ENCODE measurements around the gene IFI27L1. TPM values are rescaled to one million over a fixed set of nuclear protein-coding genes. Genes with fewer than 3 reads are reported as not detected.

Gene IFI27L1
- total RNA-seq, 2 donors from 2014 or later: 11.2 to 21.7 TPM

DNA sequence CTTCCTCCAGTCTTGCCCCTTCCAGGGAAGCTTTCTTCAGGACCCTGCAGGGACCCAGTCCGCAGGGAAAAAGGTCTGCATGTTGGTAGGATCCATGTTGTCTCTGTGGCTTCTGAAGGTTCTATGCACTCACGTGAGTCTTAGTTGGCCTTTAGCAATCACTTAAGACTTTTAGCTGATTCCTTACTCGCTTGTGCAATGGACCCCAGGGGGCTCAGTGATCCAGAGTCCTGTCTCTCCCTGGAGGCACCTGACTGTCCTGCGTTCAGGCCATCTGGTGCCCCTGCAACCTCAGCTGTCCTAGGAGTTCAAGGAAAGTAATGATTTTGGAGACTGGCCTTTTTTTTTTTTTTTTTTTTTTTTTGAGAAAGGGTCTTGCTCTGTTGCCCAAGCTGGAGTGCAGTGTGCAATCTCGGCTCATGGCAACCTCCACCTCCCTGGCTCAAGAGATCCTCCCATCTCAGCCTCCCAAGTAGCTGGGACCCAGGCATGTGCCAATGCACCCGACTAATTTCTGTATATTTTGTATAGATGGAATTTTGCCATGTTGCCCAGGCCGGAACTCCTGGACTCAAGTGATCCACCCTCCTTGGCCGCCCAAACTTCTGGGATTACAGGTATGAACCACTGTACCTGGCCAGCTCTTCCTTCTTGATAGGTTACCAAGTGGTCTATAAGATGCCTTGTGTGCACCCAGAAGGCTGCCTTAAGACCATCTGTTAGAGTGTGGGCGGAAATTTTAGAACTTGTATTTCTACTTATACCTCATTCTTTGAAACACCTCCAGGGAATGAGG lies 43.7 kb downstream of the IFI27L1 start:
- peak; percentile 28 for DNase-seq (ENCODE audit: low spot score)
- intact Hi-C loops (cut with DNase I): no loop called here

GRCh38 chr14:94125659-94126418 lies 44.7 kb downstream of the IFI27L1 start:
- peak; percentile 52 for DNase-seq (ENCODE audit: low spot score)
- intact Hi-C loops (cut with DNase I): no loop called here

DNA sequence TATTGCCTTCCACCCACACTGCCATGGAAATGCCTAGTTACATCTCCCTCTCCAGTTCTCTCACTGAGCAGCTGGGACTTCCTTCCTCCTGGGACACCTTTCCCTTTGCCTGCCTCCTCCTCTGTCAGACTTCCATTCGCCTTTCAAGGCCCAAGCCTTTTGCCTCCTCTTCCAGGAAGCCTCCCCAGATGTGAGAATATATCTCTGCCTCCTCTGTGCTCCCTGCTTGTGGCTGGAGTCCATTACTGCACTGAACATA lies 45.2 kb downstream of the IFI27L1 start:
- intact Hi-C loops (cut with DNase I): no loop called here
- peak; percentile 22 for DNase-seq (ENCODE audit: low spot score)

- peak; percentile 10 for DNase-seq (ENCODE audit: low spot score)
- intact Hi-C loops (cut with DNase I): no loop called here
Observed at GRCh38 chr14:94126800-94127199, 45.7 kb downstream of the IFI27L1 start.

GRCh38 chr14:94127330-94127729 lies 46.2 kb downstream of the IFI27L1 start:
- intact Hi-C loops (cut with DNase I): no loop called here
- DNase-seq (ENCODE audit: low spot score): peak; percentile 17

DNA sequence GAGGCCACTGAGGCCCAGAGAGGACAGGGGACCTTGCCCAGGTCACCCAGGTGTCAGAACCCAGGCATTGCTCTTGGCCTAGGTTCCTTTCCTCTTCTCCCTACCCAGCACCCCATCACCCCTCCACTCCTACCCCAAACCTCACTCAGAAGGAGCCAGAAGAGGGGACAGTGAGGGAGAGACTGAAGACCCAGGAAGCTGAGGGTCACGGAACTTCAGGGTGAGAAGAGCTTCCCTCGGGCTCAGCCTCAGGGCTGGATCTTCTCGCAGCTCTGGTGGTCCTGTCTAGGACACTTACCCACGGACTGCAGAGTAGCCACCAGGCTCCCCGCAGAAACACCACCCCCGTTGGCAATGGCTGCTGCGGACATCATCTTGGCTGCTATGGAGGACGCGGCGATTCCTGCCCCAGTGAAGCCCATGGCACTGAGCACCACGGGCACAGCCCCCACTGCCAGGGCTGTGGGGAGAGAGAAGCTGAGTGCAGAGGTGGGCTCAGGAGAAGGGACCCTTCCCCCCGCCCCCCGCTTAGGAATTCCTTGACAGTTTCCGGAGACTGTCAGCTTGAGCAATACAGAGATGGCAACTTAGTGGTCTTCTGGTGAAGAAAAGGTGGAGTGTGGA lies 47.2 kb downstream of the IFI27L1 start:
- peak; percentile 81 for DNase-seq (ENCODE audit: low spot score)
- intact Hi-C loops (cut with DNase I): no loop called here

GRCh38 chr14:94129111-94129757 lies 48.1 kb downstream of the IFI27L1 start, which contains the start of gene IFI27L2:
Gene IFI27L2, minus strand, starts transcription at chr14:94129604. Its CDS starts 40 bp downstream, at chr14:94129564.
- intact Hi-C loops (cut with DNase I): no loop called here
- peak; percentile 90 for DNase-seq (ENCODE audit: low spot score)

DNA sequence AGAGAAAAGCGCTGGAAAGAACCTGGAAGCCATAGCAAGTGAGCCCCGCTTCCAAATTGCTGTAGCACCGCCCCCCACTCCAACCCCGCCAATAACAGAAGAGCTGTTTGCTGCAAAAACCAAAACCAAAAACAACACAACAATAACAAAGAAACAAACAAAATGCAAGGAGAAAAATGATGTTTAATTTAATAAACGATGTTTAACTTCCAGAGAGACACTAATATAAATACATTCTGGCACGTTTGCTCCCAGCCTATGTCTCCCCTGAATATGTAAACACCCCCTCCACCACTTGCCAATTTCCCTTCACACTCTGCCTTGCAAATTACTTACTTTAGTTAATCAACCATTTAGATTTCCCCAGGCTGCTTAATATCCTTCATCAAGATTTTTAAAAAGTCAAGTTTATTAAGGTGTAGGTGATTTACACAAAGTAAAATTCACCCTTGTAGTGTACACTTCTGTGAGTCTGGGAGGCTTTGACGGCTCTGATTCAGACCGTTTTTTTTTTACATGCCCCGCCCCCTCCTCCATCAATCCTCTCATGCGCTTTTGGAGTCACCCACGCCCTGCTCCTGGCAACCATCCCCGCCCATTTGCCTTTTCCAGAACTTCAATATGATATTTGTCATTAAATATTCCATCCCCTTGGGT lies 48.8 kb downstream of the IFI27L1 start:
- peak; percentile 84 for DNase-seq (ENCODE audit: low spot score)
- intact Hi-C loops (cut with DNase I): loop anchor here in 1 of 2 donors (10.0 kb wide), 1 partner anchor 195 kb away; no protein-coding TSS in a partner anchor

- intact Hi-C loops (cut with DNase I): loop anchor here in 1 of 2 donors (10.0 kb wide), 1 partner anchor 198 kb away; no protein-coding TSS in a partner anchor
- no peak for DNase-seq (ENCODE audit: low spot score)
Observed at GRCh38 chr14:94132285-94132887, 51.3 kb downstream of the IFI27L1 start.

GRCh38 chr14:94135476-94135875 lies 54.4 kb downstream of the IFI27L1 start:
- DNase-seq (ENCODE audit: low spot score): peak; percentile 66
- intact Hi-C loops (cut with DNase I): loop anchor here in 1 of 2 donors (5.0 to 10.0 kb wide), 3 partner anchors 83 to 201 kb away; no protein-coding TSS in a partner anchor

DNA sequence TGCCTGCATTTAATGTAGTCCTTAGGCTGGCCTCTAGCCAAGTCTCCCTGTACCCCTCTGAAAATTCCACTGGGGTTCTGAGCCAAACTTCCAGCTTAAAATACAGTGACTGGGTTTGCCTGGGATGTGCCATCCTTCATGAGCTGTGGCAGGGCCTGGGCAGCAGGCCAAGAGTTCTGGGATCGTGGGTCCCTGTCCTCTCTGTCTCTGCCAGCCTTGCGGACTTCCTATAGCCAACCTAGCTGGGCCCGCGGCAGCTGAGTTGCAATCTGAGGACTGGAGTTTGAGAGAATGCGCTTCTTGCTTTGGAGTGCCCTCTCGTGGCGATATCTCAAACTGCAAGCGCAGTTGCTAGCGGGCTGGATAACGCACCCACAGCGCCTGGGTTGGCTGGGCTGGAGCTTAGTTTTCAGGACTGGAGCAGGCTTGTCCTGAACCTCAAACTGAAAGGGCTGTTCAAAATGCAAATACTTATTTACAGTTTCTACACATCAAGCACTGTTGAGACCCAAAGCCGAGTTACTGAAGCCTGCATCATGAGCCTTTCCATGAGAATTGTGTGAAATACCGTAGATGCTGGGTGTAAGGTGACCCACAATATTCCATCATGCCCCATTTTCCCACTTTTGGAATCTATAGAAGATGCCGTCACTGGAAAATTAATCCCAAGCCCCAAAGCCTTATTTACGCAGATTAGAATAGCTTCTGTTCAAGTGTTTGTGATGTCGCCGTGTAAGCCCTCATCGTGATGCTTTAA lies 55.6 kb downstream of the IFI27L1 start:
- peak; percentile 96 for DNase-seq (ENCODE audit: low spot score)
- intact Hi-C loops (cut with DNase I): loop anchor here in 1 of 2 donors (5.0 to 10.0 kb wide), 3 partner anchors 84 to 202 kb away; no protein-coding TSS in a partner anchor

DNA sequence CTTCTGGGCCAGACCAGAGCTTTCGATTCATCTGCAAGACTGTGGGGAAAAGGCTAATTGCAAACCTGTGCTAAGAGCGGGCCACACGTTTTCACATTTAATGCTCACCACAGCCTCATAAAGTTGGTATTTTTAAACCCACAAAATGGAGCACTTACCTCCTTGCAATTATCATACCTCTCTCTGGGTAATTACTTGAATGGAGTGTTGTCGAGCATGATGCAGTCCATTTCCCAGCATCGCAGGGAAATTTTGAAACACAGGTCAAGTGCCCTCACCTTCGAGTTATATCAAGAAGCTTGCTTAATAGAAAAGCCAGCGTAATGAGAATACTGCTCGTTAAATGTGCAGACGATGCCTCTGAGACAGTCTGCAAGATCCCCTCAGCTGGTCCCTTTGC lies 57.1 kb downstream of the IFI27L1 start:
- no peak for DNase-seq (ENCODE audit: low spot score)
- intact Hi-C loops (cut with DNase I): loop anchor here in 1 of 2 donors (5.0 to 10.0 kb wide), 3 partner anchors 86 to 203 kb away; no protein-coding TSS in a partner anchor

- no peak for DNase-seq (ENCODE audit: low spot score)
Observed at GRCh38 chr14:94139006-94139405, 57.9 kb downstream of the IFI27L1 start.

DNA sequence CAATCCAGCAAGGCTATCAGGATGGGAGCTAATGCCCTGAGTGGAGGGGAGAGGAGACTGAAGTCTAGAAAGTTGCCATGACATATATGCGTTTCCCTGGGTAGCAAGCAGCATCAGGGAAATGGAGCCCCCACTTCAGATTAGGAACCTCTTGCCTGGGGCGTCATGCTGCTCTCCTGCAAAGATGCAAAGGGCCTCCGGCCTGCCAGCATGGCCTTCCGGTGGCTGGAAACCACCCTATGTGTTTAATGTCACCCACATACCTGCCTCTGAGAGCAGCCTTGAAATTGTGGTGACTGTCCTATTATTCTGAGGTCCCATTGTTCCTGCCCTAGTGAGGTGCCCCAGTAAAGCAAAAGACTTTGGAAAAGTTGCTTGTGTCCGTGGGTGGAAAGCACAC lies 58.3 kb downstream of the IFI27L1 start:
- peak; percentile 62 for DNase-seq (ENCODE audit: low spot score)

More at GRCh38 chr14:94139006-94139405, 57.9 kb downstream of the IFI27L1 start:
- intact Hi-C loops (cut with DNase I): loop anchor here in 1 of 2 donors (5.0 to 10.0 kb wide), 3 partner anchors 87 to 204 kb away; no protein-coding TSS in a partner anchor

GRCh38 chr14:94142247-94142646 lies 61.1 kb downstream of the IFI27L1 start:
- DNase-seq (ENCODE audit: low spot score): no peak

More for the DNA sequence above, 58.3 kb downstream of the IFI27L1 start:
- intact Hi-C loops (cut with DNase I): loop anchor here in 1 of 2 donors (5.0 to 10.0 kb wide), 3 partner anchors 87 to 205 kb away; no protein-coding TSS in a partner anchor

GRCh38 chr14:94142836-94143235 lies 61.7 kb downstream of the IFI27L1 start:
- intact Hi-C loops (cut with DNase I): no loop called here
- DNase-seq (ENCODE audit: low spot score): no peak

More at GRCh38 chr14:94142247-94142646, 61.1 kb downstream of the IFI27L1 start:
- intact Hi-C loops (cut with DNase I): no loop called here

GRCh38 chr14:94143239-94143638 lies 62.1 kb downstream of the IFI27L1 start:
- intact Hi-C loops (cut with DNase I): no loop called here
- no peak for DNase-seq (ENCODE audit: low spot score)

All from posterior vena cava (tissue), 2 donors.